Breast epithelium (tissue), 4 donors: ENCODE measurements around the gene PCDHA3. TPM values are rescaled to one million over a fixed set of nuclear protein-coding genes. Genes with fewer than 3 reads are reported as not detected.
"Not testable (repeated sequence)": the region's sequence is repeated elsewhere in the genome, so short reads cannot be mapped to it uniquely, and the experiment has no call there.

ENCODE experiments used
- DNase-seq, 2 donors: peaks; one replicate each; pipeline ENCODE4 v3.0.0-alpha.2; 2019; ENCODE audit warnings: low spot score in 2 of 2
- H3K27ac ChIP-seq, 2 donors: fragments of 200-600 bp; sonication (generic) in 1 of 2; one replicate each; pipeline ENCODE4 v1.5.1; 2016 to 2019; ENCODE audit warnings: mild to moderate bottlenecking in 1 of 2
- H3K27me3 ChIP-seq, 2 donors: fragments of 200-600 bp; sonication (generic) in 1 of 2; one replicate each; pipeline versions ENCODE4 v1.5.1 to v1.6.0; 2017 to 2019; ENCODE audit warnings: control low read depth in 1 of 2, mild to moderate bottlenecking in 1 of 2
- H3K36me3 ChIP-seq: fragments of 200-600 bp; one replicate; pipeline ENCODE4 v1.5.1; 2019
- H3K4me1 ChIP-seq, 2 donors: fragments of 200-600 bp; sonication (generic); one replicate each; pipeline ENCODE4 v1.5.1; 2016 to 2019; ENCODE audit warnings: control low read depth in 1 of 2
- H3K4me3 ChIP-seq, 3 donors: fragments of 200-600 bp; sonication (generic); 1 replicate in 2 of 3; 2 replicates in 1 of 3; pipeline ENCODE4 v1.5.1; 2016 to 2019; ENCODE audit warnings: mild to moderate bottlenecking in 3 of 3, moderate library complexity in 2 of 3
- H3K9me3 ChIP-seq, 2 donors: fragments of 200-600 bp; sonication (generic) in 1 of 2; one replicate each; pipeline ENCODE4 v1.5.1; 2016 to 2019; ENCODE audit warnings: control low read depth in 1 of 2
- CTCF ChIP-seq, 3 donors: fragments of 450-650 bp; IDR thresholded peaks; one replicate each; pipeline ENCODE4 v1.5.1; 2016 to 2017; ENCODE audit warnings: antibody characterized with exemption in 3 of 3, mild to moderate bottlenecking in 3 of 3, moderate library complexity in 3 of 3
- POLR2A ChIP-seq: fragments of 450-650 bp; IDR thresholded peaks from one replicate; pipeline ENCODE4 v1.6.1; 2016; ENCODE audit warnings: antibody characterized with exemption, mild to moderate bottlenecking, moderate library complexity
- POLR2AphosphoS5 ChIP-seq, 3 donors: sonication (generic); formaldehyde crosslinking; IDR thresholded peaks; one replicate each; pipeline ENCODE4 v1.6.1; 2017; ENCODE audit warnings: antibody characterized with exemption in 3 of 3
- intact Hi-C: fragments of 100-400 bp; cut with DNase I; formaldehyde crosslinking; loops from one replicate; pipeline ENCODE4 v1.15.1; 2023; ENCODE audit warnings: low total_unique reads
- total RNA-seq, 3 donors: library from RNA; depleted of rRNA; stranded (reverse); fragments of >200 nt; gene quantifications; one replicate each; pipeline ENCODE4 v1.1.0, GENCODE V29; 2016

The PCDHA3 gene
- total RNA-seq, 3 donors from 2014 or later, result 0.96 to 2.8 (median 0.98) TPM

GRCh38 chr5:140796718-140797095 is 4.2 kb upstream of the PCDHA3 start:
- Histone ChIP-seq H3K4me1 (no peaks in the 10 kb centered on the region), H3K27ac (no peak overlapping the region), H3K36me3 (no peaks in the 10 kb centered on the region), H3K9me3 (peaks cover 45 to 74% of the 10 kb centered on the region in 2 donors), H3K4me3 (no peak overlapping the region), H3K27me3 (no peaks in the 10 kb centered on the region)
- intact Hi-C loops, result no loop called here
- DNase-seq, result no peak
- TF ChIP-seq POLR2A, result no peak
- no peak for TF ChIP-seq POLR2AphosphoS5 (IDR thresholded peaks at IDR 0.05)
- TF ChIP-seq CTCF (IDR thresholded peaks at IDR 0.05), result no peak

- H3K27ac ChIP-seq, result no peak overlapping the region
- no peaks in the 10 kb centered on the region for H3K27me3 ChIP-seq
- peaks cover 34 to 58% of the 10 kb centered on the region in 2 donors for H3K9me3 ChIP-seq
- H3K36me3 ChIP-seq, result no peaks in the 10 kb centered on the region
- no peak for DNase-seq
- intact Hi-C loops, result no loop called here
- H3K4me3 ChIP-seq, result peak overlapping the region; percentile 25 to 62 (median 38)
- TF ChIP-seq POLR2AphosphoS5 (IDR thresholded peaks at IDR 0.05), result no peak
- peak in 2 of 3 donors; percentile 8 to 18 for TF ChIP-seq CTCF (IDR thresholded peaks at IDR 0.05)
- no peaks in the 10 kb centered on the region for H3K4me1 ChIP-seq
Measured at GRCh38 chr5:140801494-140801841, 611 bp downstream of the PCDHA3 start.

- H3K27ac ChIP-seq, DNase-seq, H3K4me1 ChIP-seq, H3K27me3 ChIP-seq, H3K36me3 ChIP-seq, H3K4me3 ChIP-seq, intact Hi-C loops: not testable (repeated sequence)
- peaks cover 34 to 59% of the 10 kb centered on the region in 2 donors for H3K9me3 ChIP-seq
Measured at GRCh38 chr5:140802381-140802780, 1.5 kb downstream of the PCDHA3 start.

GRCh38 chr5:140802781-140803271 is 2.0 kb downstream of the PCDHA3 start:
- TF ChIP-seq POLR2AphosphoS5 (IDR thresholded peaks at IDR 0.05) (no peak), POLR2A (no peak), CTCF (IDR thresholded peaks at IDR 0.05) (no peak)
- no peak overlapping the region for H3K27ac ChIP-seq
- H3K4me3 ChIP-seq, result peak overlapping the region in 1 of 3 donors; percentile 24
- peaks cover 34 to 59% of the 10 kb centered on the region in 2 donors for H3K9me3 ChIP-seq
- H3K27me3 ChIP-seq, result no peaks in the 10 kb centered on the region
- no peaks in the 10 kb centered on the region for H3K36me3 ChIP-seq
- DNase-seq, result no peak
- intact Hi-C loops, result no loop called here
- no peaks in the 10 kb centered on the region for H3K4me1 ChIP-seq

GRCh38 chr5:140806834-140807775 is 6.2 kb downstream of the PCDHA3 start, which contains the start of gene PCDHA4:
TSS of gene PCDHA4 (plus strand) at chr5:140807068.
- Histone ChIP-seq H3K4me3 (peak within 1 kb of the TSS; percentile 20 to 61 (median 46)), H3K27me3 (no peaks in the 10 kb centered on the region), H3K9me3 (peaks cover 36 to 64% of the 10 kb centered on the region in 2 donors), H3K4me1 (no peaks in the 10 kb centered on the region), H3K27ac (peak within 1 kb of the TSS in 1 of 2 donors; percentile 39), H3K36me3 (no peaks in the 10 kb centered on the region)
- intact Hi-C loops, result no loop called here
- TF ChIP-seq POLR2AphosphoS5 (IDR thresholded peaks at IDR 0.05), result no peak
- TF ChIP-seq POLR2A, result no peak
- TF ChIP-seq CTCF (IDR thresholded peaks at IDR 0.05), result peak in 1 of 3 donors; percentile 31
- DNase-seq, result no peak

GRCh38 chr5:140808241-140808888 is 7.5 kb downstream of the PCDHA3 start:
- DNase-seq, H3K27ac ChIP-seq, H3K4me3 ChIP-seq, intact Hi-C loops, H3K27me3 ChIP-seq, H3K4me1 ChIP-seq, H3K36me3 ChIP-seq: not testable (repeated sequence)
- peaks cover 24 to 62% of the 10 kb centered on the region in 2 donors for H3K9me3 ChIP-seq
